Thyroid gland (tissue), 4 donors: ENCODE results near the gene GFOD2.

ENCODE experiments used
- CTCF ChIP-seq, 6 experiments: fragments of 200-600 bp in 3 of 6; fragments of 450-650 bp in 3 of 6; sonication (generic) in 3 of 6; IDR thresholded peaks; one replicate each; pipeline ENCODE4 v1.5.1; 2016 to 2019; ENCODE audit warnings: antibody characterized with exemption in 6 of 6, mild to moderate bottlenecking in 2 of 6, inconsistent platforms in 1 of 6, moderate library complexity in 1 of 6
- POLR2A ChIP-seq, 2 donors: fragments of 450-650 bp; IDR thresholded peaks; one replicate each; pipeline ENCODE4 v1.6.1; 2017; ENCODE audit warnings: antibody characterized with exemption in 2 of 2, mild to moderate bottlenecking in 2 of 2, moderate library complexity in 1 of 2

DNA sequence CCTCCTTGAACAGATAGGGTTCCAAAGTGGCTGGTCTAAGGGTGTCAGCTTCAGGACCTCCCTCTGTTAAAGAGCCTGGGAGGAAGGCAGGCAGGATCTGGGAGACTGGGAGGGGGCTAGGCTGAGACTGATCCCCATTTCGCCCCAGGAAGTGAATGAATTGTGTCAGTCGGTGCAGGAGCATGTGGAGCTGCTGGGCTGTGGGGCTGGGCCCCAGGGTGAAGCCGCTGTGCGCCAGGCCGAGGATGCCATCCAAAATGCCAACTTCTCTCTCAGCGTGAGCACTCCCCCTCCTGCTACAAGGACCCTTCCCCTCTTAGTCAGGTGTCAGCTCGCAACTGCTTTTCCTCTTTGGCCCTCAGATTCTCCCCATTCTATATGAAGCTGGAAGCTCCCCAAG, 68.1 kb downstream of the GFOD2 start:
- TF ChIP-seq POLR2A (IDR thresholded peaks at IDR 0.05) (no peak), CTCF (IDR thresholded peaks at IDR 0.05) (no peak)
